HepG2 (cell line): Measurements from ENCODE around the gene PLK3. TPM values are rescaled to one million over a fixed set of nuclear protein-coding genes. Genes with fewer than 3 reads are reported as not detected.

ENCODE experiments used
- CCAR2 ChIP-seq: fragments of 200-400 bp; formaldehyde crosslinking; optimal IDR thresholded peaks from 2 replicates; pipeline ENCODE3; 2018; ENCODE audit warnings: low read depth, mild to moderate bottlenecking, low read length, moderate library complexity
- CEBPG ChIP-seq: IDR thresholded peaks from 2 replicates; pipeline ENCODE4 v1.6.1; 2016
- ESRRA ChIP-seq: sonication (generic); formaldehyde crosslinking; IDR thresholded peaks from 2 replicates; pipeline ENCODE4 v1.5.1; 2020; ENCODE audit warnings: mild to moderate bottlenecking, low read depth, missing genetic modification reagents
- GZF1 ChIP-seq: sonication (generic); formaldehyde crosslinking; IDR thresholded peaks from 2 replicates; pipeline ENCODE4 v1.5.1; 2020; ENCODE audit warnings: mild to moderate bottlenecking, missing genetic modification reagents
- HNF4A ChIP-seq: sonication (generic); formaldehyde crosslinking; IDR thresholded peaks from 2 replicates; pipeline ENCODE4 v1.4.0; 2020; ENCODE audit warnings: missing genetic modification reagents
- IRF2 ChIP-seq: IDR thresholded peaks from 2 replicates; pipeline ENCODE4 v1.6.1; 2018; ENCODE audit warnings: missing genetic modification reagents, missing compliant biosample characterization
- JDP2 ChIP-seq: sonication (generic); formaldehyde crosslinking; IDR thresholded peaks from 2 replicates; pipeline ENCODE4 v1.8.1; 2022; ENCODE audit warnings: missing genetic modification reagents, borderline replicate concordance
- KDM2A ChIP-seq: sonication (generic); formaldehyde crosslinking; IDR thresholded peaks from 2 replicates; pipeline ENCODE4 v1.4.0; 2020; ENCODE audit warnings: low read depth, missing genetic modification reagents, borderline replicate concordance
- MAF1 ChIP-seq: sonication (generic); formaldehyde crosslinking; IDR thresholded peaks from 2 replicates; pipeline ENCODE4 v1.5.0; 2020; ENCODE audit warnings: missing genetic modification reagents, borderline replicate concordance
- MIER2 ChIP-seq: IDR thresholded peaks from 2 replicates; pipeline ENCODE4 v1.6.1; 2016; ENCODE audit warnings: missing biosample characterization, missing genetic modification reagents
- NFE2L1 ChIP-seq: sonication (generic); formaldehyde crosslinking; IDR thresholded peaks from 2 replicates; pipeline ENCODE4 v1.4.0; 2020; ENCODE audit warnings: missing genetic modification reagents, mild to moderate bottlenecking, borderline replicate concordance
- NR2C2 ChIP-seq: sonication (generic); formaldehyde crosslinking; IDR thresholded peaks from 2 replicates; pipeline ENCODE4 v1.4.0; 2020; ENCODE audit warnings: missing genetic modification reagents, mild to moderate bottlenecking, moderate library complexity, borderline replicate concordance
- NR2F1 ChIP-seq, 2 experiments: fragments of 450-650 bp in 1 of 2; formaldehyde crosslinking in 1 of 2; IDR thresholded peaks; 2 replicates each; pipeline versions ENCODE4 v1.5.0 to v1.6.1; 2016 to 2020; ENCODE audit warnings: mild to moderate bottlenecking in 1 of 2, missing compliant biosample characterization in 1 of 2, missing genetic modification reagents in 1 of 2, moderate library complexity in 1 of 2
- PAXIP1 ChIP-seq: sonication (generic); formaldehyde crosslinking; conservative IDR thresholded peaks from 2 replicates; pipeline ENCODE4 v1.4.0; 2020; ENCODE audit warnings: mild to moderate bottlenecking, missing genetic modification reagents, moderate library complexity
- SMAD3 ChIP-seq: sonication (generic); formaldehyde crosslinking; IDR thresholded peaks from 2 replicates; pipeline ENCODE4 v1.4.0; 2020; ENCODE audit warnings: missing genetic modification reagents
- SOX13 ChIP-seq, 3 experiments: fragments of 450-650 bp in 1 of 3; sonication (generic) in 1 of 3; formaldehyde crosslinking in 1 of 3; IDR thresholded peaks in 2 of 3; conservative IDR thresholded peaks in 1 of 3; 2 replicates each; pipeline versions ENCODE4 v1.5.0 to v1.6.1; 2016 to 2020; ENCODE audit warnings: antibody characterized with exemption in 1 of 3, mild to moderate bottlenecking in 1 of 3, missing compliant biosample characterization in 1 of 3, missing genetic modification reagents in 1 of 3, moderate library complexity in 1 of 3
- SP5 ChIP-seq: IDR thresholded peaks from 2 replicates; pipeline ENCODE4 v1.6.1; 2016; ENCODE audit warnings: low read depth, borderline replicate concordance
- ZNF333 ChIP-seq: sonication (generic); formaldehyde crosslinking; IDR thresholded peaks from 2 replicates; pipeline ENCODE4 v1.4.0; 2020; ENCODE audit warnings: mild to moderate bottlenecking, missing genetic modification reagents, borderline replicate concordance
- ZNF343 ChIP-seq: sonication (generic); formaldehyde crosslinking; IDR thresholded peaks from 2 replicates; pipeline ENCODE4 v1.4.0; 2020; ENCODE audit warnings: mild to moderate bottlenecking, missing genetic modification reagents
- ZSCAN31 ChIP-seq: sonication (generic); formaldehyde crosslinking; IDR thresholded peaks from 2 replicates; pipeline ENCODE4 v1.5.0; 2020; ENCODE audit warnings: low read depth, mild to moderate bottlenecking, missing genetic modification reagents
- polyA plus RNA-seq, 8 experiments: library from polyadenylated mRNA; depleted of rRNA in 3 of 8; stranded (reverse) in 7 of 8; unstranded in 1 of 8; fragments of >200 nt; fragmentation: Illumina TruSeq in 4 of 8; extraction: Trizol in 4 of 8; gene quantifications; 2 replicates each; pipeline versions ENCODE4 v1.2.1 to v1.2.3, GENCODE V29; 2011 to 2016; ENCODE audit warnings: low read depth in 4 of 8, missing spikeins in 1 of 8, mixed read lengths in 1 of 8; ENCODE audit not compliant: insufficient read depth in 1 of 8
- total RNA-seq, 5 experiments: library from RNA; depleted of rRNA; stranded (reverse); fragments of >200 nt; fragmentation: Illumina TruSeq; extraction: Trizol; gene quantifications; 2 replicates each; pipeline ENCODE4 v1.2.3, GENCODE V29; 2016; ENCODE audit warnings: low read depth in 1 of 5

The PLK3 gene
- total and polyA plus RNA-seq, 2 of the 13 experiments (the other 11 are each of a cell fraction or from before 2014, with no cell fraction given), result 9.8 to 16.9 TPM

- TF ChIP-seq NFE2L1 (CRISPR knock-in tag) (no peak), GZF1 (CRISPR knock-in tag) (no peak), SOX13 (IDR thresholded peaks at IDR 0.05) (no peak), SOX13 (CRISPR knock-in tag; conservative IDR thresholded peaks at IDR 0.05 in 1 of 2, IDR thresholded peaks at IDR 0.05 in 1 of 2) (0 out of 4 replicates have a peak, but pooled peaks of 1 of the 2 experiments have one; percentile 41), ZSCAN31 (peak; percentile 36; the same call in 1 of the 2 replicates), SP5 (CRISPR knock-in tag) (peak; percentile 91), MIER2 (CRISPR knock-in tag) (0 out of 2 replicates have a peak, but pooled peaks have one; percentile 23), CEBPG (CRISPR knock-in tag) (peak; percentile 33; the same call in 1 of the 2 replicates), CCAR2 (no peak), PAXIP1 (peak; percentile 21; the same call in 1 of the 2 replicates), IRF2 (peak; percentile 41; the same call in 1 of the 2 replicates), NR2F1 (CRISPR knock-in tag; IDR thresholded peaks at IDR 0.05) (0 out of 4 replicates have a peak, but pooled peaks have one; percentile 36 to 54), KDM2A (CRISPR knock-in tag) (peak; percentile 63; the same call in 1 of the 2 replicates), ZNF333 (CRISPR knock-in tag) (peak; percentile 87; the same call in 1 of the 2 replicates), ESRRA (CRISPR knock-in tag) (peak; percentile 26; the same call in 1 of the 2 replicates), JDP2 (CRISPR knock-in tag) (no peak), HNF4A (CRISPR knock-in tag) (peak; percentile 18; the same call in 1 of the 2 replicates), NR2C2 (CRISPR knock-in tag) (no peak), ZNF343 (CRISPR knock-in tag) (no peak), SMAD3 (peak; percentile 51; the same call in 1 of the 2 replicates), MAF1 (CRISPR knock-in tag) (no peak)
Measured at GRCh38 chr1:44827197-44828002, 27.2 kb downstream of the PLK3 start (continued).
